Measurements from ENCODE around the gene VSTM4. TPM values are rescaled to one million over a fixed set of nuclear protein-coding genes. Genes with fewer than 3 reads are reported as not detected.

VSTM4 gene
- polyA plus RNA-seq, 12 donors: 37.8 to 130 (median 44.2) TPM

GRCh38 chr10:49050366-49050765 is 65.0 kb downstream of the VSTM4 start:
- no peak for DNase-seq

GRCh38 chr10:49049660-49050059 is 65.7 kb downstream of the VSTM4 start:
- DNase-seq: no peak

GRCh38 chr10:49047128-49047639 is 68.1 kb downstream of the VSTM4 start:
- no peak for DNase-seq

DNA sequence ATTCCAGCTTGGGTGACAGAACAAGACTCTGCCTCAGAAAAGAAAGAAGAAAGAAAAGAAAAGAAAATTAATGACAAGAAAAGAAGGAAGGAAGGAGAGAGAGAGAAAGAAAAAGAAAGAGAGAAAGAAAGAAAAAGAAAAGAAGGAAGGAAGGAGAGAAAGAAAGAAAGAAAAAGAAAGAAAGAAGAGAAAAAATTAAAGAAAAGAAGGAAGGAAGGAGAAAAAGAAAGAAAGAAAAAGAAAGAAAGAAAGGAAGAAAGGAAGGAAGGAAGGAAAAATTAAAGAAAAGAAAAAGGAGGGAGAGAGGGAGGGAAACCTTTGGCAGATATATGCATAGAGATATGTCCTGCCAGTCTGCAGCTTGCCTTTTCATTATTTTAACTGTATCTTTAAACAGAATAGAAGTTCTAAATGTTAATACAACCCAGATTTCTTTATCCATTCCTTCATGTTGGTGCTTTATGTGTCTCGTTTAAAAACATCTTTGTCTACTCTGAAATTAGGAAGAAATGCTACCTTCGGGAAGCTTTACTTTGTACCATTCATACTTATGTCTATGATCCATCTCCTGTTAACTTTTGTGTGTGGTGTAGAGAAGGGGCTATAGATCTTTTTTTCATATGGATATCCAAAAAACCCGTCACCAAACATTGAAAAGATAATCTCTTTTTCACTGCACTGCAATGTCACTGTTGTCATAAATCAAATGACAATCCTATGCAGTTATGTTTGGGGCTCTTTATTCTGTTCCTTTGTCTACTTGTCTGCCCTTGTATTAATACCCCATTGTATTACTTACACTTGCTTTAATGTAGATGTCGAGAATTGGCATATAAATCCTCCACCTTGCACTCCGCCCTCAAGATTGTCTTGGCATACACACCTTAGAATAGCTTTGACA is 70.8 kb downstream of the VSTM4 start:
- no peak for DNase-seq

- DNase-seq: no peak
Observed at GRCh38 chr10:49040601-49041000, 74.7 kb downstream of the VSTM4 start.

GRCh38 chr10:49039409-49039808 is 75.9 kb downstream of the VSTM4 start:
- no peak for DNase-seq

DNA sequence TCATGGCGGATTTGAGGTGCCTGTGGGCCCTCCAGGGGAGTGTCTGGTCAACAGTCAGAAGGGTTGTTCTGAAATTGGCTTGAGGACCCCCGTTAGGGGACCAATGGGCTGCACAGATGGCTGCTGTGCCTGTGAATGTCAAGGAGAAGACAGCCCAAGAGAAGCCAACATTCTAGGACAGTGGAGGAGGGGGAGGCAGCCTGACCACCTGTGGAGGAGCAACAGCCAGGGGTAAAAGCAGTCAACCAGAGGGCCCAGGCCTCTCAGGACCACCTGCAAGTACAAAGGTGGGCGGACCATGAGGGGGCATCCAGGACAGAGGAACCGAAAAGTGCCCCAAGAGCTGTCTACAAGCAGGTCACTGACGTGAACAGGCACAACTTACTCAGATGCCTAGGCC is 76.6 kb downstream of the VSTM4 start:
- no peak for DNase-seq

DNA sequence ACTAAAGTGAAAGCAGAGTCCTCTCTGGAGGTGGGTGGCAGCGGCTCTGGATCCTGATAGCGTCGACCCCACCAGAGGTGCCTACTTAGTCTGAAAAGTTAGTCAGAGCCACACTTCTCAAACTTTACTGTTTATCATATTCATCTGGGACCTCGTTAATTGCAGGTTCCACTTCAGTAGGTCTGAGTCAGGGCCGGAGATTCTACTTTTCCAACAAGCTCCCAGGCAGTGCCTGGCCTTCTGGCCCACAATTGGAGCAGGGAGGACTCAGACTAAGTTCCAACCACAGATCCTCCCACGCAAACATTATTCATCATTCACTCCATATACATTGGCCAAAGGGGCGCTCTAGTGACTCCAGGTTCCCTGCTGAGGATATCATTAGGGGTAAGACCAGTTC is 78.1 kb downstream of the VSTM4 start:
- no peak for DNase-seq

DNA sequence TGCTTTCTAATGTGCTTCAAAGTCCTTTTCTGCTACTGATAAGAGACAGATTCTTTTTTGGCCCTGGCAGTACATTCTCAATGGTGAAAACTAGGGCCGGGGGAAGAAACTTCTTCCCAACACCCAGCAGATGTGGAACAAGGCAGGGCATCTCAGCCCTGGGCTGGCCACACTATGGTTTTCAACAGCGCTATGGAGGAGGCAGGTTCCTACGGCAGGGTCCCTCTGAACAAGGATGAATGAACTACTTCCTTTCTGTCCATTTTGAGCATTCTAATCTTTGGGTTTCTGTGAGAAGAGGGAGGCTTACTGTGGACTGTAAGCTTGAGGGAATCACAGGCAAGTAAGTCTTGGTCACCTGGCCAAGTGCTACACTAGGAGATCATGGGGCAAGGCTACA is 78.7 kb downstream of the VSTM4 start:
- no peak for DNase-seq

GRCh38 chr10:49035920-49036319 is 79.4 kb downstream of the VSTM4 start:
- no peak for DNase-seq

DNA sequence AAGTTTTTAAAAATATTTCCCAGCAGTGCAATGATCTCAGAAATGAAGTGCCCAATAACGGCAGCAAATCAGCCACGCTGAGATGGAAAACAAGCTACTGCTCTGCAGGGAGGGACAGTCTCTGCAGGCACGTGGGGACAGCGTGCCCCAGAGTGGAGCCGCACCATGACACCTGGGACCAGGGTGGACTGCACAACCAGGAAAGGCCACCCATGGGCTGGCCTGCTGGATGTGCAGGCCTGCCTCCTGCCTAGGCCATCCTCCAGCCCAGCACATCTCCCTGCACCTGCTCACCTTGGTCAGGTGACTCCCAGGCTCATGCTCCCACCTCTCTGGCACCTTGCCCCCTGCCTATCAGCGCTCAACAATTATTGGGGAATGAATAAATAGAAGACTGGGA is 80.4 kb downstream of the VSTM4 start:
- no peak for DNase-seq

DNA sequence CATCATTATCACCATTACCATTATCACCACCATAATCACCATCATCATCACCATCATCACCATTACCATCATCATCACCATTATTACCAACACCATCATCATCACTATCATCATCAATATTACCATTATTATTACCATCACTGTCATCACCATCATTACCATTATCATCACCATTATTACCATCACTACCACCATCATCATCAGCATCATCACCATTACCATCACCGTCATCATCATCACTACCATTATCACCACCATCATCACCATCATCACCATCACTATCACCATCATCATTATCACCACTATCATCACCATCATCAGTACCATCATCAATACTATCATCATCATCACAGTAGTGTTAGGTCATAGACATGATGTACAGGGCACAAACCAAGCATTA is 81.4 kb downstream of the VSTM4 start:
- no peak for DNase-seq

DNA sequence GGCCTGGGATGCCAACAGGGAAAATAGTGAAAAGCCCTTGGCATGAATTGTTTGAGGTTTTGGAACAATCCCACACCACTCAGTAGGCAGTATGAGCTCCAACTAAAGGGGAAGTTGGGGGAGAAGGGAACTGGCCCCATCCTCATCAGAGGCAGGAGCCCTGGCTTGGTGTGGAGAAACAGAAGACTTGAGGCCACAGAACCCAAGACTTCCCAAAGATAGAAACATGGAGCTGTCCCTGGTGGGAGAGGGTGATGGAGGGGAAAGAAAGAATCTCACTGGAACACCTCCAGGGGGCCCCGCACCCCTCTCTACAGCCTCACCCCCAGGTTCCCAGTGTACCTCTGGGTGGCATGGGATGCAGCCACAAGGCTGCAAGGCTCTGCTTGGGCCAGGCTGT is 85.7 kb downstream of the VSTM4 start:
- DNase-seq: no peak

DNA sequence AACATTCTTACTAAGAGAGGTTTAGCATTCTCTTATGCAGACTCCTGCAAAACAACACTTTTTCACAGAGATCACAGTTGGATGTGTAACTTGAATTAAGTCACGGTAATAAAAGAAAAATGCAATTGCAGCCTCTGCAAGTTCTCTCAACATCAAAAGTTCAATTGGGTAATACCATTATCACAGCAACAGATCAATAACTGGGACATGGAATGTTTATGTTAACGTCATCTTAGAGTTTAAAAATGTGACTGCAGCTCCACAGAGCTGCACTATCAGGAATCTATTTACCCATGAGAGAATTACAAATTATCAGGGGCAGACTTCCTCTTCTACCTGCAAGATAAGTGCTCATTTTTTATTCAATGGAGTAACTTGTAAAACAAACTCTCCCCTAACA is 86.7 kb downstream of the VSTM4 start:
- DNase-seq: no peak

- DNase-seq: no peak
Observed at GRCh38 chr10:49025347-49025983, 89.9 kb downstream of the VSTM4 start.

DNA sequence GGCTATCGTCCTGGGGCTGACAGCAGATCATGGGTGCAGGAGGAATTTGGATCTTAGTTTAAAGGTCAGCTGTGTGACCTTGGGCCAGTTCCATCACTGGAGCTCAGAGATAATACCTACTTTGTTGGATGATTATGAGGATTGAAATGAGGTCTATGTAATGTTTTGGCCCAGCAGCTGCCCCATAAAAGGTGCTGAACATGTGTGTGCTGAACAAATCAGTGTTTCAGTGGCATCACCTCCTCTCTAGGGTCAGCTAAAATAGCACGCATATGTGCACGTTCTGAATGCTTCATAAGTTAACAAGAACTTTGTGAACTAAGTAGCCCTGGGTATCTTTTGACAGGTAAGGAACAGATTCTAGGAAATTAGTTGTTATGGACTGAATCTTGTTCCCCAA is 90.8 kb downstream of the VSTM4 start:
- no peak for DNase-seq

GRCh38 chr10:49023752-49024151 is 91.6 kb downstream of the VSTM4 start:
- peak; percentile 67 for DNase-seq

DNA sequence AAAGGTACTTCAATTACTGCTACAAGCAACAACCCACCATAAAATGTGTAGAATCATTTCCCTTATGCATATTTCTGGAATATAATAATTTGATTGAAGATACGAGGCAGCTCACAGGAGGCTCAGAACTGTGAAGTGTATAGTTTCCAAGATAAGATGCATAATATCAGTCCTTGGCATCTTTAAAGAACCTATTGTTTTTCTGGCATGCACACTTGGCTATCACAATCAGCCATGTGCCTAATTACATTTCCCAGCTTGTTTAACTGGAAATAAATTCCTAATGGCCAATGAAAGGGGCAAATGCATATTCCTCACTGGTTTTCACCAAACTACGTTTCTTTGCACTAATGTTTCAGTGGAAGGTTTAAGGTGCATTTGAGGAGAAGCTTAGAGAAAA is 92.3 kb downstream of the VSTM4 start:
- no peak for DNase-seq

DNA sequence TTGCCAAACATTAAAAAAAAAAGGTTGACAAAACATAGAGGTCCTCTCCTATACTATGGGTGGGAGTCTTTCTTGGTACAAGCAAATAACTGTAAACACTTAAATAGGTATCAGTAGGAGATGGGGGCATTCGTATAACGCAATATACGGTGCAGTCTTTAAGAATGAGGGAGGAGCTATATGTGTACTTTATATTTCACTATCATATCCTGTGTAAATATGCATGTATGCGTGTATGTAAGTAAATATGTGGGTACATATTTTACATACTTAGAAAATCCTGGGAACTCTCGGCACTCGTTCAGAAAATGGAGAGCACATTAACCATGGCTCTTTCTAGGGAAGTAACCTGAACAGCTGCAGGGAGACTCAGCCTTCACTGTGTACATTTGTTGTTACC is 93.6 kb downstream of the VSTM4 start:
- DNase-seq: no peak

DNA sequence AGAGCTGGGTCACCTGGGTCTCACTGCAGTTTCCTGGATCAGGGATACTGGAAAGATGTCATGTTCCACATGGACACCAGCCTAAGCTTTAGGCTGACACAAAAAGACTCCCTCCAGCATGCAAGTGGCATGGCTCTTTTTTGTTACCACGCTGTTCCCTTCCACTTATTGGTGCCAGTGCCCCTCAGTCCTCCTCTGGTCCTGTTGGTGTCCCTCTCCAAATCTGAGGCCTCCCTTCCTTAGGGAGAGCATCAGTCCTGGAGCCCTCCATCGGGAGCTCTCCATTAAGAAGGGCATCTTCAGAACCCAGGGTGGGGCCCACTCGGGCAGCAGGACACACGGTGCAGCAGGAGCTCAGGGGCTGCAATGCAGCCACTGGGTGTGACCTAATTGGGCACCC is 99.6 kb downstream of the VSTM4 start:
- DNase-seq: no peak

GRCh38 chr10:49012603-49013002 is 102.7 kb downstream of the VSTM4 start:
- DNase-seq: no peak

- DNase-seq: no peak
Observed at GRCh38 chr10:49011756-49012155, 103.6 kb downstream of the VSTM4 start.

DNA sequence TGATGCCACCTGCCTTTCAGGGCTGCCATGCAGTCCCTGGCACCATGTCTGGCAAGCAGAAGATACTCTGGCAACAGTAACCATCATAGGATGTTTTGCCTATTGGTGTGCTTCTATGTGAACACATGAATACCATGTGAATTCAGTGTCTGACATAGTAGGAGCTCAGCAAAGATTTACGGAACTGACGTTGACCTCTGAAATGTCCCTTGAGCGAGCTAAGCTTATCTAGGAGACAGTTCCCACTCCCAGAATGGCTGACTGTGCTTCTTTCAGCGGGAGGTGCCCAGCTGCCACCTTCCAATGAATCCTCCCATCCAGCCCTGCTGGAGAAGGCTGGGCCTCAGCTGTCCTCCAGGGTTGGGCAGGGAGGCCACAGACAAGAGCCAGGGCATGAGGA is 104.5 kb downstream of the VSTM4 start:
- no peak for DNase-seq

Data from muscle of arm (tissue), 12 donors.